Activated T-cell treated with anti-CD3 and anti-CD28 coated beads, Interleukin-2, amount 50 U/mL, for 4 hours (primary cell): ENCODE measurements around the gene TRUB2. TPM values are rescaled to one million over a fixed set of nuclear protein-coding genes. Genes with fewer than 3 reads are reported as not detected.

Experiments used
- ATAC-seq, 2 donors: fragments of 200-7000 bp; cut with Tn5 transposase; one replicate each; pipeline ENCODE4 v1.10.0; 2021
- DNase-seq: peaks from one replicate; pipeline ENCODE4 v3.0.0-alpha.2; 2020
- H3K27me3 Mint-ChIP-seq: one replicate; pipeline ENCODE4 v1.8.0; 2021; ENCODE audit warnings: low read depth, mixed read lengths
- H3K36me3 Mint-ChIP-seq: one replicate; pipeline ENCODE4 v1.8.0; 2022; ENCODE audit warnings: mixed read lengths; ENCODE audit not compliant: insufficient read depth
- H3K4me1 Mint-ChIP-seq: one replicate; pipeline ENCODE4 v1.8.0; 2021; ENCODE audit warnings: low read depth, mixed read lengths
- H3K4me3 Mint-ChIP-seq: one replicate; pipeline ENCODE4 v1.8.0; 2021; ENCODE audit warnings: mild to moderate bottlenecking, moderate library complexity, mixed read lengths
- H3K9me3 Mint-ChIP-seq: one replicate; pipeline ENCODE4 v1.8.0; 2021; ENCODE audit warnings: mixed read lengths
- total RNA-seq, 3 donors: library from RNA; stranded (reverse); gene quantifications; one replicate each; pipeline ENCODE4 v1.2.1, GENCODE V29; 2021

TRUB2 gene
- total RNA-seq, 3 donors from 2014 or later, result 64.6 to 71.7 (median 69.7) TPM

- DNase-seq, result no peak
These were observed 11.2 kb upstream of the TRUB2 start for GRCh38 chr9:128333451-128333869.

GRCh38 chr9:128325629-128326028 is 3.4 kb upstream of the TRUB2 start:
- no peaks in the 10 kb centered on the region for H3K9me3 Mint-ChIP-seq
- no peaks in the 10 kb centered on the region for H3K27me3 Mint-ChIP-seq
- DNase-seq (no peak), ATAC-seq (no peak)
- peak overlapping the region; percentile 19 for H3K4me3 Mint-ChIP-seq
- peaks cover 16% of the 10 kb centered on the region for H3K4me1 Mint-ChIP-seq
- peaks cover 15% of the 10 kb centered on the region for H3K36me3 Mint-ChIP-seq

More at GRCh38 chr9:128333451-128333869, 11.2 kb upstream of the TRUB2 start:
- ATAC-seq, result no peak
- peaks cover 9% of the 10 kb centered on the region for H3K36me3 Mint-ChIP-seq
- no peaks in the 10 kb centered on the region for H3K9me3 Mint-ChIP-seq
- H3K4me3 Mint-ChIP-seq, result no peak overlapping the region
- no peaks in the 10 kb centered on the region for H3K27me3 Mint-ChIP-seq
- no peaks in the 10 kb centered on the region for H3K4me1 Mint-ChIP-seq

- no peaks in the 10 kb centered on the region for H3K9me3 Mint-ChIP-seq
- H3K27me3 Mint-ChIP-seq, result no peaks in the 10 kb centered on the region
- ATAC-seq, result no peak
- H3K36me3 Mint-ChIP-seq, result peaks cover 15% of the 10 kb centered on the region
- DNase-seq, result no peak
- peaks cover 16% of the 10 kb centered on the region for H3K4me1 Mint-ChIP-seq
- H3K4me3 Mint-ChIP-seq, result peak overlapping the region; percentile 95
These were observed 2.2 kb upstream of the TRUB2 start for GRCh38 chr9:128324401-128324800.

- Mint-ChIP-seq H3K4me3 (peak overlapping the region; percentile 95), H3K9me3 (no peaks in the 10 kb centered on the region), H3K36me3 (peaks cover 15% of the 10 kb centered on the region), H3K4me1 (peaks cover 16% of the 10 kb centered on the region), H3K27me3 (no peaks in the 10 kb centered on the region)
- ATAC-seq (no peak), DNase-seq (no peak)
These were observed 1.5 kb upstream of the TRUB2 start for GRCh38 chr9:128323791-128324190.

- Mint-ChIP-seq H3K4me1 (peaks cover 16% of the 10 kb centered on the region), H3K4me3 (peak overlapping the region; percentile 95), H3K27me3 (no peaks in the 10 kb centered on the region), H3K9me3 (no peaks in the 10 kb centered on the region), H3K36me3 (peaks cover 12% of the 10 kb centered on the region)
- ATAC-seq (peak; percentile 48 to 56), DNase-seq (no peak)
These were observed 1.0 kb upstream of the TRUB2 start for GRCh38 chr9:128323212-128323730.

- Mint-ChIP-seq H3K4me1 (peaks cover 16% of the 10 kb centered on the region), H3K9me3 (no peaks in the 10 kb centered on the region), H3K27me3 (no peaks in the 10 kb centered on the region), H3K4me3 (peak overlapping the region; percentile 95), H3K36me3 (peaks cover 11% of the 10 kb centered on the region)
- no peak for DNase-seq
- ATAC-seq, result peak in 1 of 2 donors; percentile 1
These were observed 306 bp downstream of the TRUB2 start for GRCh38 chr9:128321879-128322403.

GRCh38 chr9:128321343-128321742 is 904 bp downstream of the TRUB2 start:
- Mint-ChIP-seq H3K4me1 (peaks cover 16% of the 10 kb centered on the region), H3K9me3 (no peaks in the 10 kb centered on the region), H3K4me3 (peak overlapping the region; percentile 95), H3K36me3 (peaks cover 16% of the 10 kb centered on the region), H3K27me3 (no peaks in the 10 kb centered on the region)
- DNase-seq (no peak), ATAC-seq (no peak)

- no peaks in the 10 kb centered on the region for H3K9me3 Mint-ChIP-seq
- ATAC-seq, result no peak
- H3K4me1 Mint-ChIP-seq, result peaks cover 2% of the 10 kb centered on the region
- peaks cover 12% of the 10 kb centered on the region for H3K36me3 Mint-ChIP-seq
- no peaks in the 10 kb centered on the region for H3K27me3 Mint-ChIP-seq
- H3K4me3 Mint-ChIP-seq, result no peak overlapping the region
- DNase-seq, result no peak
These were observed 4.6 kb downstream of the TRUB2 start for GRCh38 chr9:128317629-128318028.

GRCh38 chr9:128316421-128316820 is 5.8 kb downstream of the TRUB2 start:
- Mint-ChIP-seq H3K4me1 (peaks cover under 1% of the 10 kb centered on the region), H3K4me3 (no peak overlapping the region), H3K36me3 (peaks cover 12% of the 10 kb centered on the region), H3K27me3 (no peaks in the 10 kb centered on the region), H3K9me3 (no peaks in the 10 kb centered on the region)
- no peak for ATAC-seq
- DNase-seq, result no peak

- H3K9me3 Mint-ChIP-seq, result no peaks in the 10 kb centered on the region
- H3K27me3 Mint-ChIP-seq, result no peaks in the 10 kb centered on the region
- no peak overlapping the region for H3K4me3 Mint-ChIP-seq
- ATAC-seq, result no peak
- H3K36me3 Mint-ChIP-seq, result peaks cover 15% of the 10 kb centered on the region
- no peak for DNase-seq
- H3K4me1 Mint-ChIP-seq, result no peaks in the 10 kb centered on the region
These were observed 7.5 kb downstream of the TRUB2 start for GRCh38 chr9:128314697-128315096.

- DNase-seq (no peak), ATAC-seq (no peak)
- Mint-ChIP-seq H3K9me3 (no peaks in the 10 kb centered on the region), H3K4me3 (no peak overlapping the region), H3K4me1 (no peaks in the 10 kb centered on the region), H3K27me3 (no peaks in the 10 kb centered on the region), H3K36me3 (peaks cover 8% of the 10 kb centered on the region)
These were observed 11.8 kb downstream of the TRUB2 start for GRCh38 chr9:128310461-128310860.

- Mint-ChIP-seq H3K9me3 (no peaks in the 10 kb centered on the region), H3K4me3 (no peak overlapping the region), H3K27me3 (no peaks in the 10 kb centered on the region), H3K36me3 (peaks cover 8% of the 10 kb centered on the region), H3K4me1 (no peaks in the 10 kb centered on the region)
- ATAC-seq (no peak), DNase-seq (no peak)
These were observed 12.7 kb downstream of the TRUB2 start for GRCh38 chr9:128309551-128309950.

- Mint-ChIP-seq H3K4me1 (peaks cover 2% of the 10 kb centered on the region), H3K4me3 (no peak overlapping the region)
These were observed 17.3 kb downstream of the TRUB2 start for GRCh38 chr9:128304971-128305288.

GRCh38 chr9:128304136-128304970 is 17.9 kb downstream of the TRUB2 start:
- ATAC-seq, result no peak
- DNase-seq, result no peak
- Mint-ChIP-seq H3K4me1 (peaks cover 2% of the 10 kb centered on the region), H3K27me3 (no peaks in the 10 kb centered on the region), H3K36me3 (peaks cover 7% of the 10 kb centered on the region), H3K9me3 (no peaks in the 10 kb centered on the region), H3K4me3 (no peak overlapping the region)

More at GRCh38 chr9:128304971-128305288, 17.3 kb downstream of the TRUB2 start:
- ATAC-seq (no peak), DNase-seq (no peak)
- H3K9me3 Mint-ChIP-seq, result no peaks in the 10 kb centered on the region
- no peaks in the 10 kb centered on the region for H3K27me3 Mint-ChIP-seq
- H3K36me3 Mint-ChIP-seq, result peaks cover 7% of the 10 kb centered on the region
